MM.1S (cell line): ENCODE results near the gene POLR2A.

ENCODE experiments used
- EZH2 ChIP-seq: fragments of 300-600 bp; sonication (generic); optimal IDR thresholded peaks from 2 replicates; pipeline ENCODE3; 2017; ENCODE audit warnings: low read depth, mild to moderate bottlenecking, antibody characterized with exemption, low read length, mixed read lengths
- TF ChIP-seq, protein P1 (sequence below): fragments of 300-600 bp; sonication (generic); IDR thresholded peaks from 2 replicates; pipeline ENCODE4 v1.5.1; 2016; ENCODE audit warnings: antibody characterized with exemption, low read length, mixed read lengths

DNA sequence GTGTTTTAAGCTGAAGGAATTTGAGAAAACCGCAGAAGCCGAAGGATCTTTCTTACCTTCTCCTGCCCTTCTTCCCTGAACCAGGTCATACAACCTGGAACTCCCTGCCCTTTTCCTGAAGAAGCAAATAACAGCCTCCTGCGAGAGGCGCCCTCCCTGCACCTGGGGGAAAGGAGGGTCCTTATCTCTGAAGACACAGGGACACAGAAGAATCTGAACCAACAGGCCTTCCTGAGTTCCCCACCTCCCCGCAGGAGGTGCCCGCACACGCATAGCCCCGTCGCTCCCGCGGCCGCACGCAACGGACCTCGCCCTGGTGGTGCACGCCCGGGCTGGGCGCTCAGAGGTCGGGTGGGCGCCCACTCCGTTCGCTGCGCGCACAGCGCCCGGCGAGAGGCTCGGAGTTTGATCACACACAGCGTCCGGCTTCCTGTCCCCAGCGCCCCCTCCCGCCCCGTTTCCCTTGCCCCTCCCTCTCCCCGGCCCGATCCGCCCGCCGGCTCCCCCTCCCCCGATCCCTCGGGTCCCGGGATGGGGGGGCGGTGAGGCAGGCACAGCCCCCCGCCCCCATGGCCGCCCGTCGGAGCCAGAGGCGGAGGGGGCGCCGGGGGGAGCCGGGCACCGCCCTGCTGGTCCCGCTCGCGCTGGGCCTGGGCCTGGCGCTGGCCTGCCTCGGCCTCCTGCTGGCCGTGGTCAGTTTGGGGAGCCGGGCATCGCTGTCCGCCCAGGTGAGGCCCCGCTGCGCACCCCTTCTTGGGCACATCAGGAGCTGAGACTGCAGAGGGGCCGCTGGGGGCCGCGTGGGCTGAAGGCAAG, 64.6 kb downstream of the POLR2A start, which contains the start of gene TNFSF12:
- TF ChIP-seq, protein P1, sequence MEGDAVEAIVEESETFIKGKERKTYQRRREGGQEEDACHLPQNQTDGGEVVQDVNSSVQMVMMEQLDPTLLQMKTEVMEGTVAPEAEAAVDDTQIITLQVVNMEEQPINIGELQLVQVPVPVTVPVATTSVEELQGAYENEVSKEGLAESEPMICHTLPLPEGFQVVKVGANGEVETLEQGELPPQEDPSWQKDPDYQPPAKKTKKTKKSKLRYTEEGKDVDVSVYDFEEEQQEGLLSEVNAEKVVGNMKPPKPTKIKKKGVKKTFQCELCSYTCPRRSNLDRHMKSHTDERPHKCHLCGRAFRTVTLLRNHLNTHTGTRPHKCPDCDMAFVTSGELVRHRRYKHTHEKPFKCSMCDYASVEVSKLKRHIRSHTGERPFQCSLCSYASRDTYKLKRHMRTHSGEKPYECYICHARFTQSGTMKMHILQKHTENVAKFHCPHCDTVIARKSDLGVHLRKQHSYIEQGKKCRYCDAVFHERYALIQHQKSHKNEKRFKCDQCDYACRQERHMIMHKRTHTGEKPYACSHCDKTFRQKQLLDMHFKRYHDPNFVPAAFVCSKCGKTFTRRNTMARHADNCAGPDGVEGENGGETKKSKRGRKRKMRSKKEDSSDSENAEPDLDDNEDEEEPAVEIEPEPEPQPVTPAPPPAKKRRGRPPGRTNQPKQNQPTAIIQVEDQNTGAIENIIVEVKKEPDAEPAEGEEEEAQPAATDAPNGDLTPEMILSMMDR = no peak
- TF ChIP-seq EZH2 = no peak
